GM23338 (cell line): ENCODE results near the gene PFKP. TPM values are rescaled to one million over a fixed set of nuclear protein-coding genes. Genes with fewer than 3 reads are reported as not detected.

ENCODE experiments used
- ATAC-seq: fragments of 200-7000 bp; cut with Tn5 transposase; 3 replicates; pipeline ENCODE4 v1.9.1; 2020
- DNase-seq: peaks from one replicate; pipeline ENCODE4 v3.0.0-alpha.2; 2015; ENCODE audit warnings: low spot score
- H2AFZ ChIP-seq: fragments of 200-600 bp; sonication (generic); 2 replicates; pipeline ENCODE4 v1.8.0; 2016; ENCODE audit warnings: antibody characterized with exemption, mild to moderate bottlenecking, moderate library complexity
- H3F3A ChIP-seq: fragments of 200-600 bp; sonication (generic); replicated peaks from 2 replicates; pipeline ENCODE4 v1.8.0; 2017; ENCODE audit warnings: antibody characterized with exemption, mixed run types, low read depth
- H3K27ac ChIP-seq: fragments of 200-600 bp; sonication (generic); 2 replicates; pipeline ENCODE4 v1.6.1; 2016; ENCODE audit warnings: low read depth
- H3K27me3 ChIP-seq: fragments of 200-600 bp; sonication (generic); 2 replicates; pipeline ENCODE4 v1.8.0; 2016; ENCODE audit warnings: mild to moderate bottlenecking, mixed run types, moderate library complexity; ENCODE audit not compliant: insufficient read depth
- H3K36me3 ChIP-seq: fragments of 200-600 bp; sonication (generic); 2 replicates; pipeline ENCODE4 v1.8.0; 2016; ENCODE audit warnings: mild to moderate bottlenecking; ENCODE audit not compliant: insufficient read depth
- H3K4me1 ChIP-seq: fragments of 200-600 bp; sonication (generic); 2 replicates; pipeline ENCODE4 v1.8.0; 2016; ENCODE audit warnings: mild to moderate bottlenecking, moderate library complexity; ENCODE audit not compliant: insufficient read depth
- H3K4me2 ChIP-seq: fragments of 200-600 bp; sonication (generic); 2 replicates; pipeline ENCODE4 v1.7.1; 2017; ENCODE audit warnings: mixed run types
- H3K4me3 ChIP-seq: fragments of 200-600 bp; sonication (generic); 2 replicates; pipeline ENCODE4 v1.6.1; 2016; ENCODE audit warnings: mixed run types
- H3K79me2 ChIP-seq: fragments of 200-600 bp; sonication (generic); replicated peaks from 2 replicates; pipeline ENCODE4 v1.8.0; 2017; ENCODE audit warnings: mild to moderate bottlenecking; ENCODE audit not compliant: insufficient read depth
- H3K9me2 ChIP-seq: fragments of 200-600 bp; sonication (generic); 2 replicates; pipeline ENCODE4 v1.8.0; 2017; ENCODE audit not compliant: insufficient read depth
- H4K20me1 ChIP-seq: fragments of 200-600 bp; sonication (generic); replicated peaks from 2 replicates; pipeline ENCODE4 v1.8.0; 2017; ENCODE audit warnings: mild to moderate bottlenecking; ENCODE audit not compliant: insufficient read depth
- H3K27ac Mint-ChIP-seq: 2 replicates; pipeline ENCODE4 v1.8.0; 2020; ENCODE audit warnings: inconsistent platforms, mild to moderate bottlenecking, moderate library complexity, mixed read lengths
- H3K27me3 Mint-ChIP-seq: 3 replicates; pipeline ENCODE4 v1.8.0; 2022; ENCODE audit warnings: low read depth, mild to moderate bottlenecking, moderate library complexity, mixed read lengths, inconsistent platforms; ENCODE audit not compliant: insufficient read depth, poor library complexity
- H3K36me3 Mint-ChIP-seq: 3 replicates; pipeline ENCODE4 v1.8.0; 2021; ENCODE audit warnings: low read depth, mild to moderate bottlenecking, inconsistent platforms, moderate library complexity, mixed read lengths
- H3K4me1 Mint-ChIP-seq: 3 replicates; pipeline ENCODE4 v1.8.0; 2020; ENCODE audit warnings: mild to moderate bottlenecking, inconsistent platforms, mixed read lengths
- H3K4me3 Mint-ChIP-seq: 3 replicates; pipeline ENCODE4 v1.8.0; 2021; ENCODE audit warnings: moderate library complexity, mild to moderate bottlenecking, inconsistent platforms, mixed read lengths
- H3K9me3 Mint-ChIP-seq: 3 replicates; pipeline ENCODE4 v1.8.0; 2020; ENCODE audit warnings: moderate library complexity, mild to moderate bottlenecking, inconsistent platforms, mixed read lengths
- CREB1 ChIP-seq: fragments of 250-450 bp; sonication (Bioruptor Pico); IDR thresholded peaks from 2 replicates; pipeline ENCODE4 v1.5.0; 2020; ENCODE audit warnings: low read depth, mild to moderate bottlenecking, moderate library complexity
- EZH2 ChIP-seq: fragments of 200-600 bp; sonication (generic); IDR thresholded peaks from one replicate; pipeline ENCODE4 v1.8.0; 2017; ENCODE audit warnings: antibody characterized with exemption, mild to moderate bottlenecking, low read depth; ENCODE audit not compliant: unreplicated experiment
- EZH2phosphoT487 ChIP-seq: fragments of 200-600 bp; sonication (generic); IDR thresholded peaks from one replicate; pipeline ENCODE4 v1.8.1; 2018; ENCODE audit warnings: antibody characterized with exemption; ENCODE audit not compliant: unreplicated experiment
- JUNB ChIP-seq: IDR thresholded peaks from one replicate; pipeline ENCODE4 v1.6.1; 2016; ENCODE audit warnings: antibody characterized with exemption; ENCODE audit not compliant: unreplicated experiment
- NANOG ChIP-seq: IDR thresholded peaks from 2 replicates; pipeline ENCODE4 v1.6.1; 2016; ENCODE audit warnings: antibody characterized with exemption, borderline replicate concordance
- POLR2AphosphoS5 ChIP-seq: IDR thresholded peaks from 2 replicates; pipeline ENCODE4 v1.6.1; 2016; ENCODE audit warnings: antibody characterized with exemption, low read depth
- STAT1 ChIP-seq: IDR thresholded peaks from one replicate; pipeline ENCODE4 v1.6.1; 2016; ENCODE audit warnings: antibody characterized with exemption; ENCODE audit not compliant: unreplicated experiment
- ZNF114 ChIP-seq: fragments of 250-450 bp; sonication (Bioruptor Pico); IDR thresholded peaks from 2 replicates; pipeline ENCODE4 v1.5.0; 2020; ENCODE audit warnings: mild to moderate bottlenecking, moderate library complexity
- ZNF331 ChIP-seq: fragments of 250-450 bp; sonication (Bioruptor Pico); IDR thresholded peaks from 2 replicates; pipeline ENCODE4 v1.5.0; 2020; ENCODE audit warnings: low read depth, mild to moderate bottlenecking, moderate library complexity
- polyA plus RNA-seq: library from polyadenylated mRNA; unstranded; fragments of >200 nt; fragmentation: Nextera tagmentation; extraction: Ambion mirVana; gene quantifications from 2 replicates; pipeline ENCODE4 v1.2.1, GENCODE V29; 2016
- total RNA-seq: library from RNA; depleted of rRNA; stranded (reverse); fragments of >200 nt; shearing (Covaris generic); gene quantifications from 2 replicates; pipeline ENCODE4 v1.2.3, GENCODE V29; 2014
- TF ChIP-seq, protein P1 (sequence below): fragments of 250-450 bp; sonication (Bioruptor Pico); IDR thresholded peaks from 2 replicates; pipeline ENCODE4 v1.5.0; 2020; ENCODE audit warnings: mild to moderate bottlenecking, moderate library complexity
- TF ChIP-seq, protein P2 (sequence below): IDR thresholded peaks from one replicate; pipeline ENCODE4 v1.6.1; 2018; ENCODE audit warnings: antibody characterized with exemption; ENCODE audit not compliant: unreplicated experiment
- TF ChIP-seq, protein P3 (sequence below), 2 experiments: fragments of 200-600 bp in 1 of 2; sonication (generic) in 1 of 2; conservative IDR thresholded peaks; 2 replicates each; pipeline versions ENCODE4 v1.5.1 to v1.6.1; 2016 to 2017; ENCODE audit warnings: antibody characterized with exemption in 2 of 2, low read depth in 2 of 2, mild to moderate bottlenecking in 2 of 2, moderate library complexity in 1 of 2
- TF ChIP-seq, protein P4 (sequence below): IDR thresholded peaks from 2 replicates; pipeline ENCODE4 v1.6.1; 2016; ENCODE audit warnings: antibody characterized with exemption

The PFKP gene
- total and polyA plus RNA-seq, 2 experiments from 2014 or later = 56.3 to 120 TPM

DNA sequence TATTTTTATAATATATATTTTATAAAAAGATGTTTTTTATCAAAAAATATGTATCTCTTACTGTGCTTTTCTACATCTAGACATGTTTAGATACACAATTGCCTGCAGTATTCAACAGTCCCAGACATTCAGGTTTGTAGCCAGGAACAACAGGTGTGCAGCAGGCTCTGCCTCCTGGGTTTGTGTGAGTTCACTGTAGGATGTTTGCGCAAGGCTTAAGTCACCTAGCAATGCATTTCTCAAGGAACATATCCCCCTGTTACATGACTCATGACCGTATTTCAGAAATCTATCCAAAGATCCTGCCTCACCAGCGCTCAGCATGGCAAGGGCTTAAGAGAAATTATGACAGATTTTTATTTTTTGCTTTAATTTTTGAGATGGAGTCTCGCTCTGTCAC, 63.8 kb downstream of the PFKP start:
- no peaks in the 10 kb centered on the region for H3K27me3 ChIP-seq
- H3K36me3 ChIP-seq = peaks cover 32% of the 10 kb centered on the region
- Mint-ChIP-seq H3K4me1 (no peaks in the 10 kb centered on the region), H3K9me3 (no peaks in the 10 kb centered on the region), H3K36me3 (peaks cover 75% of the 10 kb centered on the region), H3K4me3 (no peak overlapping the region), H3K27me3 (peaks cover 10% of the 10 kb centered on the region), H3K27ac (no peak overlapping the region; the same call in 1 of the 2 replicates)
- no peak for DNase-seq
- no peaks in the 10 kb centered on the region for H3K79me2 ChIP-seq
- ATAC-seq = no peak
- no peak overlapping the region for H3K27ac ChIP-seq
- no peaks in the 10 kb centered on the region for H3F3A ChIP-seq
- H4K20me1 ChIP-seq = peaks cover 8% of the 10 kb centered on the region
- H3K9me2 ChIP-seq = no peaks in the 10 kb centered on the region
- H3K4me3 ChIP-seq = no peak overlapping the region
- no peak overlapping the region for H2AFZ ChIP-seq
- TF ChIP-seq, protein P1, sequence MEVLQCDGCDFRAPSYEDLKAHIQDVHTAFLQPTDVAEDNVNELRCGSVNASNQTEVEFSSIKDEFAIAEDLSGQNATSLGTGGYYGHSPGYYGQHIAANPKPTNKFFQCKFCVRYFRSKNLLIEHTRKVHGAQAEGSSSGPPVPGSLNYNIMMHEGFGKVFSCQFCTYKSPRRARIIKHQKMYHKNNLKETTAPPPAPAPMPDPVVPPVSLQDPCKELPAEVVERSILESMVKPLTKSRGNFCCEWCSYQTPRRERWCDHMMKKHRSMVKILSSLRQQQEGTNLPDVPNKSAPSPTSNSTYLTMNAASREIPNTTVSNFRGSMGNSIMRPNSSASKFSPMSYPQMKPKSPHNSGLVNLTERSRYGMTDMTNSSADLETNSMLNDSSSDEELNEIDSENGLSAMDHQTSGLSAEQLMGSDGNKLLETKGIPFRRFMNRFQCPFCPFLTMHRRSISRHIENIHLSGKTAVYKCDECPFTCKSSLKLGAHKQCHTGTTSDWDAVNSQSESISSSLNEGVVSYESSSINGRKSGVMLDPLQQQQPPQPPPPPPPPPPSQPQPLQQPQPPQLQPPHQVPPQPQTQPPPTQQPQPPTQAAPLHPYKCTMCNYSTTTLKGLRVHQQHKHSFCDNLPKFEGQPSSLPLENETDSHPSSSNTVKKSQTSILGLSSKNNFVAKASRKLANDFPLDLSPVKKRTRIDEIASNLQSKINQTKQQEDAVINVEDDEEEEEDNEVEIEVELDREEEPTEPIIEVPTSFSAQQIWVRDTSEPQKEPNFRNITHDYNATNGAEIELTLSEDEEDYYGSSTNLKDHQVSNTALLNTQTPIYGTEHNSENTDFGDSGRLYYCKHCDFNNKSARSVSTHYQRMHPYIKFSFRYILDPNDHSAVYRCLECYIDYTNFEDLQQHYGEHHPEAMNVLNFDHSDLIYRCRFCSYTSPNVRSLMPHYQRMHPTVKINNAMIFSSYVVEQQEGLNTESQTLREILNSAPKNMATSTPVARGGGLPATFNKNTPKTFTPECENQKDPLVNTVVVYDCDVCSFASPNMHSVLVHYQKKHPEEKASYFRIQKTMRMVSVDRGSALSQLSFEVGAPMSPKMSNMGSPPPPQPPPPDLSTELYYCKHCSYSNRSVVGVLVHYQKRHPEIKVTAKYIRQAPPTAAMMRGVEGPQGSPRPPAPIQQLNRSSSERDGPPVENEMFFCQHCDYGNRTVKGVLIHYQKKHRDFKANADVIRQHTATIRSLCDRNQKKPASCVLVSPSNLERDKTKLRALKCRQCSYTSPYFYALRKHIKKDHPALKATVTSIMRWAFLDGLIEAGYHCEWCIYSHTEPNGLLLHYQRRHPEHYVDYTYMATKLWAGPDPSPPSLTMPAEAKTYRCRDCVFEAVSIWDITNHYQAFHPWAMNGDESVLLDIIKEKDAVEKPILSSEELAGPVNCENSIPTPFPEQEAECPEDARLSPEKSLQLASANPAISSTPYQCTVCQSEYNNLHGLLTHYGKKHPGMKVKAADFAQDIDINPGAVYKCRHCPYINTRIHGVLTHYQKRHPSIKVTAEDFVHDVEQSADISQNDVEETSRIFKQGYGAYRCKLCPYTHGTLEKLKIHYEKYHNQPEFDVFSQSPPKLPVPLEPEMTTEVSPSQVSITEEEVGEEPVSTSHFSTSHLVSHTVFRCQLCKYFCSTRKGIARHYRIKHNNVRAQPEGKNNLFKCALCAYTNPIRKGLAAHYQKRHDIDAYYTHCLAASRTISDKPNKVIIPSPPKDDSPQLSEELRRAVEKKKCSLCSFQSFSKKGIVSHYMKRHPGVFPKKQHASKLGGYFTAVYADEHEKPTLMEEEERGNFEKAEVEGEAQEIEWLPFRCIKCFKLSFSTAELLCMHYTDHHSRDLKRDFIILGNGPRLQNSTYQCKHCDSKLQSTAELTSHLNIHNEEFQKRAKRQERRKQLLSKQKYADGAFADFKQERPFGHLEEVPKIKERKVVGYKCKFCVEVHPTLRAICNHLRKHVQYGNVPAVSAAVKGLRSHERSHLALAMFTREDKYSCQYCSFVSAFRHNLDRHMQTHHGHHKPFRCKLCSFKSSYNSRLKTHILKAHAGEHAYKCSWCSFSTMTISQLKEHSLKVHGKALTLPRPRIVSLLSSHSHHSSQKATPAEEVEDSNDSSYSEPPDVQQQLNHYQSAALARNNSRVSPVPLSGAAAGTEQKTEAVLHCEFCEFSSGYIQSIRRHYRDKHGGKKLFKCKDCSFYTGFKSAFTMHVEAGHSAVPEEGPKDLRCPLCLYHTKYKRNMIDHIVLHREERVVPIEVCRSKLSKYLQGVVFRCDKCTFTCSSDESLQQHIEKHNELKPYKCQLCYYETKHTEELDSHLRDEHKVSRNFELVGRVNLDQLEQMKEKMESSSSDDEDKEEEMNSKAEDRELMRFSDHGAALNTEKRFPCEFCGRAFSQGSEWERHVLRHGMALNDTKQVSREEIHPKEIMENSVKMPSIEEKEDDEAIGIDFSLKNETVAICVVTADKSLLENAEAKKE (CRISPR knock-in tag) = no peak
- TF ChIP-seq, protein P2, sequence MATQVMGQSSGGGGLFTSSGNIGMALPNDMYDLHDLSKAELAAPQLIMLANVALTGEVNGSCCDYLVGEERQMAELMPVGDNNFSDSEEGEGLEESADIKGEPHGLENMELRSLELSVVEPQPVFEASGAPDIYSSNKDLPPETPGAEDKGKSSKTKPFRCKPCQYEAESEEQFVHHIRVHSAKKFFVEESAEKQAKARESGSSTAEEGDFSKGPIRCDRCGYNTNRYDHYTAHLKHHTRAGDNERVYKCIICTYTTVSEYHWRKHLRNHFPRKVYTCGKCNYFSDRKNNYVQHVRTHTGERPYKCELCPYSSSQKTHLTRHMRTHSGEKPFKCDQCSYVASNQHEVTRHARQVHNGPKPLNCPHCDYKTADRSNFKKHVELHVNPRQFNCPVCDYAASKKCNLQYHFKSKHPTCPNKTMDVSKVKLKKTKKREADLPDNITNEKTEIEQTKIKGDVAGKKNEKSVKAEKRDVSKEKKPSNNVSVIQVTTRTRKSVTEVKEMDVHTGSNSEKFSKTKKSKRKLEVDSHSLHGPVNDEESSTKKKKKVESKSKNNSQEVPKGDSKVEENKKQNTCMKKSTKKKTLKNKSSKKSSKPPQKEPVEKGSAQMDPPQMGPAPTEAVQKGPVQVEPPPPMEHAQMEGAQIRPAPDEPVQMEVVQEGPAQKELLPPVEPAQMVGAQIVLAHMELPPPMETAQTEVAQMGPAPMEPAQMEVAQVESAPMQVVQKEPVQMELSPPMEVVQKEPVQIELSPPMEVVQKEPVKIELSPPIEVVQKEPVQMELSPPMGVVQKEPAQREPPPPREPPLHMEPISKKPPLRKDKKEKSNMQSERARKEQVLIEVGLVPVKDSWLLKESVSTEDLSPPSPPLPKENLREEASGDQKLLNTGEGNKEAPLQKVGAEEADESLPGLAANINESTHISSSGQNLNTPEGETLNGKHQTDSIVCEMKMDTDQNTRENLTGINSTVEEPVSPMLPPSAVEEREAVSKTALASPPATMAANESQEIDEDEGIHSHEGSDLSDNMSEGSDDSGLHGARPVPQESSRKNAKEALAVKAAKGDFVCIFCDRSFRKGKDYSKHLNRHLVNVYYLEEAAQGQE = no peak
- TF ChIP-seq JUNB = no peak
- no peak for TF ChIP-seq ZNF114
- no peak for TF ChIP-seq STAT1
- no peak for TF ChIP-seq ZNF331 (CRISPR knock-in tag)
- no peak for TF ChIP-seq EZH2
- no peak for TF ChIP-seq POLR2AphosphoS5
- no peak for TF ChIP-seq CREB1 (CRISPR knock-in tag)
- TF ChIP-seq, protein P3, sequence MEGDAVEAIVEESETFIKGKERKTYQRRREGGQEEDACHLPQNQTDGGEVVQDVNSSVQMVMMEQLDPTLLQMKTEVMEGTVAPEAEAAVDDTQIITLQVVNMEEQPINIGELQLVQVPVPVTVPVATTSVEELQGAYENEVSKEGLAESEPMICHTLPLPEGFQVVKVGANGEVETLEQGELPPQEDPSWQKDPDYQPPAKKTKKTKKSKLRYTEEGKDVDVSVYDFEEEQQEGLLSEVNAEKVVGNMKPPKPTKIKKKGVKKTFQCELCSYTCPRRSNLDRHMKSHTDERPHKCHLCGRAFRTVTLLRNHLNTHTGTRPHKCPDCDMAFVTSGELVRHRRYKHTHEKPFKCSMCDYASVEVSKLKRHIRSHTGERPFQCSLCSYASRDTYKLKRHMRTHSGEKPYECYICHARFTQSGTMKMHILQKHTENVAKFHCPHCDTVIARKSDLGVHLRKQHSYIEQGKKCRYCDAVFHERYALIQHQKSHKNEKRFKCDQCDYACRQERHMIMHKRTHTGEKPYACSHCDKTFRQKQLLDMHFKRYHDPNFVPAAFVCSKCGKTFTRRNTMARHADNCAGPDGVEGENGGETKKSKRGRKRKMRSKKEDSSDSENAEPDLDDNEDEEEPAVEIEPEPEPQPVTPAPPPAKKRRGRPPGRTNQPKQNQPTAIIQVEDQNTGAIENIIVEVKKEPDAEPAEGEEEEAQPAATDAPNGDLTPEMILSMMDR (conservative IDR thresholded peaks at IDR 0.05; ENCODE audit: low read depth in 2 of 2) = no peak
- TF ChIP-seq, protein P4, sequence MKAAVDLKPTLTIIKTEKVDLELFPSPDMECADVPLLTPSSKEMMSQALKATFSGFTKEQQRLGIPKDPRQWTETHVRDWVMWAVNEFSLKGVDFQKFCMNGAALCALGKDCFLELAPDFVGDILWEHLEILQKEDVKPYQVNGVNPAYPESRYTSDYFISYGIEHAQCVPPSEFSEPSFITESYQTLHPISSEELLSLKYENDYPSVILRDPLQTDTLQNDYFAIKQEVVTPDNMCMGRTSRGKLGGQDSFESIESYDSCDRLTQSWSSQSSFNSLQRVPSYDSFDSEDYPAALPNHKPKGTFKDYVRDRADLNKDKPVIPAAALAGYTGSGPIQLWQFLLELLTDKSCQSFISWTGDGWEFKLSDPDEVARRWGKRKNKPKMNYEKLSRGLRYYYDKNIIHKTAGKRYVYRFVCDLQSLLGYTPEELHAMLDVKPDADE = no peak
- no peak for TF ChIP-seq EZH2phosphoT487
- TF ChIP-seq NANOG = no peak
- H3K4me1 ChIP-seq = no peaks in the 10 kb centered on the region
- H3K4me2 ChIP-seq = no peak overlapping the region
